Stimulated activated CD8-positive, alpha-beta memory T cell treated with anti-CD3 and anti-CD28 coated beads, Interleukin-4, amount 100 ng/mL, for 48 hours (primary cell): ENCODE measurements around the gene XYLT1.
"Not testable (repeated sequence)": the region's sequence is repeated elsewhere in the genome, so short reads cannot be mapped to it uniquely, and the experiment has no call there.

Source experiments
- DNase-seq: peaks from one replicate; pipeline ENCODE4 v3.0.0-alpha.2; 2020

The XYLT1 gene

GRCh38 chr16:17482341-17482740 is 11.6 kb upstream of the XYLT1 start:
- not testable (repeated sequence) for DNase-seq

DNA sequence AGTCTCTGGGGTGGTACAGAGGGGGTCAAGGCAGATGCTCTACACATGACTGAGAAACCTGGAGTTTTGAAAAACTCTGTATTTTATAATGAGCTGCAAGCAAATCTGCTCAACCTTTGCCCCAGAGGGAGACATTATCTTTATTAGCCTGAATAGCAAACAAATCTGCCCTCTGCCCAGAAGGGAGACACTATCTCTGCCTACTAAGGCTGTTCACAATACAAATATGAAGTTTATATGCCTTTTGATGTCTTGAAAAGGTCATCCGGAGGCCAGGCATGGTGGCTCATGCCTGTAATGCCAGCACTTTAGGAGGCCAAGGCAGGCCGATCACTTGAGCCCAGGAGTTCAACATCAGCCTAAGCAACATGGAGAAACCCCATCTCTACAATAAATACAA is 11.0 kb upstream of the XYLT1 start:
- DNase-seq: no peak

DNA sequence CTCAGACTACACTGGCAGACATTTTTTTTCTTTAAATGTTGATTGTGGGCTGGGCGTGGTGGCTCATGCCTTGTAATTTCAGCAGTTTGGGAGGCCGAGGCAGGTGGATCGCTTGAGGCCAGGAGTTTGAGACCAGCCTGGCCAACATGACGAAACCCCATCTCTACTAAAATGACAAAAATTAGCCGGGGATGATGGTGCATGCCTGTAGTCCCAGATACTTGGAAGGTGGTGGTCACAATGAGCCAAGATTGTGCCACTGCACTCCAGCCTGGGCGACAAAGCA is 6.4 kb upstream of the XYLT1 start:
- DNase-seq: not testable (repeated sequence)

DNA sequence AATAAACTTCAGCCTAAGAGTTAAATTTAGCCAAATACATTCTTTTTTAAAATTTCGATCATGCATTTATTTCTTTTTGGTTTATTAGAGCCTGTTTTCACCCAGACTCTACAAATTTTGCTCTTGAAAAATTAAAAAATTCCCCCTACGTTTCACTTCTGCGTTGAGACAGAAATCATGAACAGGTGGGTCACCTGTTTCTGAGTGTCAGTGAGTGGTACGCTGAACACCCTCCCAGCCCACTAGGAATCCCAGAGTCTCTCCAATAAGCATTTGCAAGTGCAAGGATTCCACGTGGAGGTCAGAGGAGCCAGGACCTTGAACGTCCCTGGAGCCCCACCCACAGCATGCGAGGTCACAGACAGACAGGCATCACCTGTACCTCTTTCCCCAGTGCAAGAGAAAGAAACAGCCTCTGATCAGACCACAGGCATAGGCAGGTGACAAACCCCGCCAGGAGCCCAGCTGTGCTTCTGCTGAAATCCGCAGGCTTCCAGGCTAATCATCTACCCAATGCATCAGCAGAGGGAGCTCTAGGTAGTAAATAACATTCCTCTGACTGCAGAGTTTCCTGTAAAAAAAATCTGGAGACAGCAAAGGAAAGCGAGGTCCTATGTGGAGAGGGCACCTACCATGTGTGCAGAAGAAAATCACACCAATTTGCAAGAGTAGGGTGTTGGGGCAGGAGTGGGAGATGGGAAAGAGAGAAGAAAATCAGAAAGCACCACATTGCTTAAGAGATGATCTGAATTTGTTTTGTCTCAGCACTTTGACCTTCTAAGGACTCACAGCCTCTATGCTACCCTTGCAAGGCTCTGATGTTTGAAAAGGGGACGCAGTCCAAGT is 5.9 kb upstream of the XYLT1 start:
- DNase-seq: peak; percentile 42

- peak; percentile 47 for DNase-seq
These were observed 4.3 kb upstream of the XYLT1 start for GRCh38 chr16:17475104-17475503.

- peak; percentile 36 for DNase-seq
These were observed 3.8 kb upstream of the XYLT1 start for GRCh38 chr16:17474572-17474971.

GRCh38 chr16:17474037-17474436 is 3.3 kb upstream of the XYLT1 start:
- DNase-seq: peak; percentile 33

DNA sequence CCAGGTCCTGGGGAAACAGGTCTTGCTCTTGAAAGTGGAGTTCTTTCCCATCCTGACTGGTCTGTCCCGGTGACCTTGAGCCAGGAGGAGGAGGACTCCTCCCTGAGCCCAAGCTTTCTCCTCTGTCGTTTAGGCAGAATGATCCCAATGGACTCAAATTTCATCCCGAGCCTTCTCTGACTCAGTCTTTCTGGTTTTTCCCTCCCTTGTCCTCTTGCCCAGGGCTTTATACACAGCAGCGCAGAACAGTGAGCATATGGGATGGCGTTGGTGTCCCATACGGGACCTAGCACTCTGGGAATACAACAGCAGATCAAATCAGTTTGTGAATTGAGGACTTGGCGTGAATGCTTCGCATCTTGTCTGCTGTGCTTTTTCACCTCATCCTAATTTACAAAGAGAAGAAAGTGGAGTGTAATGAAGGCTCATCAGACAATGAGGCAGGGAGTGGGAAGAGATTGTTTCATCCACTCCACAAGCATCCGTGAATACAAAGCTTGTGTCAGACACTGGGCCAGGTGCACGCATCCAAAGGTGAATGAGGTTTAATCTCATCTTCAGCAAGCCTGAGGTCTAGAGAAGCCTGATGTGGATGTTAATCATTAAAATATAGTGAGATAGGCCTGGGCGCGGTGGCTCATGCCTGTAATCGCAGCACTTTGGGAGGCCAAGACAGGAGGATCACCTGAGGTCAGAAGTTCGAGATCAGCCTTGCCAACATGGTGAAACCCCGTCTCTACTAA is 1.1 kb upstream of the XYLT1 start:
- DNase-seq: no peak

- DNase-seq: peak; percentile 47
These were observed 415 bp downstream of the XYLT1 start for GRCh38 chr16:17470182-17470907.

DNA sequence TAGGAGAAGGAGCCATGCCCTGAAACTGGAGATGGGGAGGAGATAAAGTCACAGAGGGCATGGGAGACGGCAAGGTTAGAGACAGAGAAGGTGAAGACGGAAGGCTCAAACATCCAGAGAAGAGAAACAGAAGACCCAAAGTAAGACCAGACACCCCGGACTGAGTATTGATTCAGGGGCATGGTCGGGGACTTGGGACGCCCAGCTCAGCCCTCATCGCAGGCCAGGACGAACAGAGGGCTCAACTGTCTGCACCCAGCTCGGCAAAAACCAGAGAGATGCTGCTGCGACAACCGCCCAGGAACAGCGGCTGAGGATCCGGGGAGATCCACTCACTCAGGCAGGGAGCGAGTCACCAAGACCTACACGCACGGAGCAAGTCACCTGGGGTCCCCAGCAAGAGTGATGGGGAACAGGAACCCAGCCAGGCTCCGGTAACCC is 999 bp downstream of the XYLT1 start:
- peak; percentile 54 for DNase-seq

DNA sequence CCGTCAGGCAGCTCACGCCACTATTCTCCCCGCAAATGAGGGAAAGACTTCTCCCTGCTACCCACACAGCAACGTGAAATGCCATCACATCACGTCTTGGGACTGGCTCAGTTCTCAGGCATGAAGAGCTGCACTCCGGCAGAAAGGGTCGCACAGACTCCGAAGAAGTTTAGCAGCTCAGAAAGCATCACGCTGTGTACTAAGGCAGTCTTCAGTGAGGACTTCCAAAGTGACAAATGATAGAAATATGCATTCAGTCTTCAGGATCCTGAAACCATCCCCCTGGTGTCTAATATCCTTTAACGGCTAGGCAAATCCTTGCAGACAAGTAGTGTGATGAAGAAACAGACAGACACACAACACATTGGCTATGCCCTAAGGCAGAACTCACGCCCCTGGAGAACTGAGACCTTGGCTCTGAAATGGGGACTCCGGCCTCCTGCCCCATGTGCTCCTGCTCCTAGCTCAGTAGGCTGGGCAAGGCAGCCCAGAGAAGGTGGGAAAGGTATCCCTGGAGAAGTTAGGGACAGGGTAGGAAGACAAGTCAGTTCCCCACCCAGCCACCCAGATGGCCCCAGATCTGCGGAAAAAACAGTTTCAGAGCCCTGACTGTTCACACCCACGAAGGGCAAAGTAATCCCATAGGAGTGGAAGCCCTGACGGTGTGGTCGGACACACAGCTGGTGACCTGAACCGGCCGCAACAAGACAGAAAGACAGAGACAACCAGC is 1.6 kb downstream of the XYLT1 start:
- no peak for DNase-seq

- no peak for DNase-seq
These were observed 2.1 kb downstream of the XYLT1 start for GRCh38 chr16:17468611-17469010.

- peak; percentile 60 for DNase-seq
These were observed 2.7 kb downstream of the XYLT1 start for GRCh38 chr16:17467923-17468540.

- no peak for DNase-seq
These were observed 3.9 kb downstream of the XYLT1 start for GRCh38 chr16:17466876-17467275.

GRCh38 chr16:17465460-17465859 is 5.3 kb downstream of the XYLT1 start:
- DNase-seq: no peak

DNA sequence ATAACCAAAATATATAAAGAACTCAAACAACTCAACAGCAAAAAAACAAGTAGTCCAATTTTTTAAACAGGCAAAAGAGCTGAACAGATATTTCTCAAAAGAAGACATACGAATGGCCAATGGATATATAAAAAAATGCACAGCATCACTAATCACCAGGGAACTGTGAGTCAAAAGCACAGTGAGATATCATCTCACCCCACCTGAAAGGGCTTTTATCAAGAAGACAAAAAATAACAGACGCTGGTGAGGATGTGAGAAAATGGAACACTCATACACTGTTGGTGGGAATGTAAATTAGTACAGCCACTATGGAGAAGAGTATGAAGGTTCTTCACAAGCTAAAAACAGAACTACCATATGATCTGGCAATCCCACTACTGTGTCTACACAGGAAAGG is 7.4 kb downstream of the XYLT1 start:
- no peak for DNase-seq

GRCh38 chr16:17461951-17462729 is 8.6 kb downstream of the XYLT1 start:
- no peak for DNase-seq

GRCh38 chr16:17460890-17461289 is 9.9 kb downstream of the XYLT1 start:
- no peak for DNase-seq

DNA sequence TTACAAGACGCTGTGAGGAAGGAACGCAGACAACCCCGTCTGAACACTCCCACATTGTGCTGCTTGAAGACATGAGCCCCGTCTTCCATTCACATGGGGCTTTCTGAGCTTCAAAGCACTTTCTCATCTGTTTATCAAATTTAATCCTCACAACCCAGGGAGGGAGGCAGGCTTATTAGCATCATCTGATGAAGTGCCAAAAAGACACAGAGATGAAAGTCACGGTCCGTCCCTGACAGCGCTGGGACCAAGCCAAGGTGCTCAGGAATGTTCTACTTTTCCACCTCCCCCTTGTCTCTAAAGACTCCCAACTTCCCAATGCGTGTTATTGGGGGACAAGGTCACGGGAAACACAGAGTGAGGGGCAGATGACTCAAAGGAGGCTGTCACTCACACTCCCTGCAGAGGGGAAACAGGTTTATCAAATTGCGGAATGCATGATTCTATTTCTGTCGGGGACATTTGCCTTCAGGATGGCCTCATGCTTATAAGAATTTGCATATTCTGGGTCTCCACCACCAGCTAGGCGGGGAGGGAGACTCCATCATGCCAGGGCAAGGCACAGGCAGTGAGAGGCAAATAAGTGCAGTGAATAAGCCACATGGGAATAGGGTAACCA is 10.7 kb downstream of the XYLT1 start:
- no peak for DNase-seq

DNA sequence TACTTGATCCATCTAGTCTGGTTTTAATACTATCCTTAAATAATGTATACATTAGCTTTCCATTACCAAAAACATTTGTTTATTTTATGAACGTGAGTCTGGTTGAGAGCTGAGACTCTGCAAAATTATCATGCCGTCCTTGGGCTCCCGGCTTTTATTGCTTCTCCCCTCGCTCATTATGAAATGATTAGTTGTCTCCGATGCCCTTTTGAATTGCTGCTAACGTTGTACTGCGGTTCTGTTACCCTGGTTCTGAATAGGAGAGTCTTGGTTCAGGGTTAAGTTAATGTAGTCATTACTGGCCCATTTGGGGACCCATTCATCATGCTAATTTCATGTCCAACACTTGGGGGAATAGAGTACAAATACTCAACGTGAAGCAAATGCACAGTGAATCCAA is 12.8 kb downstream of the XYLT1 start:
- DNase-seq: no peak

DNA sequence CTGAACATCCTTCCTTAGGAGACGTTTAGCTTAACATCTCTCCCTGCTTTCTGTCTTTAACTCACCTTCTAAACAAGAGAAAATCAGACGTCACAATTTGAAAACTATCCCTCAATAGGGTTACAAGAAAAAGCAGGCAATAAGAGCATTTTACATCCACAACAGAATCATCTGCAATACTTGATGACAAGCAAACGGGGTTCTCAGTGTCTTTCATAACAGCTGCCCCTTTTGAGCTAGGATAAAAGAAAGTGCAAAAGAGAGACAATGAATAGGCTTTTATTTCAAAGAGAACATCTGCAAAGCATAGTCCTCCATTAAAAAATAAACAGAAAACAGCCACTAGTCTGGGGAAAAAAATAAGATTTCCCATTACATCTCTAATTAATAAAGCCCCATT is 13.2 kb downstream of the XYLT1 start:
- no peak for DNase-seq
